H1 (cell line): ENCODE results near the gene IQGAP3.

Experiments used
- CREB1 ChIP-seq: IDR thresholded peaks from 2 replicates; pipeline ENCODE4 v1.6.1; 2012; ENCODE audit warnings: inconsistent platforms
- CTBP2 ChIP-seq: IDR thresholded peaks from 2 replicates; pipeline ENCODE4 v1.7.0; 2011; ENCODE audit warnings: borderline replicate concordance, mild to moderate bottlenecking, moderate library complexity, mixed read lengths, low read length; ENCODE audit not compliant: insufficient read depth, insufficient read length
- CTCF ChIP-seq, 3 experiments: IDR thresholded peaks; 1 replicate in 2 of 3; 2 replicates in 1 of 3; pipeline versions ENCODE4 v1.5.1 to v1.6.1; 2011; ENCODE audit warnings: low read length in 3 of 3, mild to moderate bottlenecking in 3 of 3, inconsistent platforms in 2 of 3, low read depth in 1 of 3, moderate library complexity in 1 of 3; ENCODE audit not compliant: insufficient read depth in 1 of 3; ENCODE audit errors: control extremely low read depth in 1 of 3
- EP300 ChIP-seq, 2 experiments: IDR thresholded peaks; 1 replicate in 1 of 2; 2 replicates in 1 of 2; pipeline ENCODE4 v1.6.1; 2011 to 2012; ENCODE audit warnings: low read depth in 2 of 2, low read length in 2 of 2, mild to moderate bottlenecking in 2 of 2, borderline replicate concordance in 1 of 2, inconsistent platforms in 1 of 2, moderate library complexity in 1 of 2
- GABPA ChIP-seq: IDR thresholded peaks from 2 replicates; pipeline ENCODE4 v1.6.1; 2011; ENCODE audit warnings: mild to moderate bottlenecking, low read length, moderate library complexity, borderline replicate concordance; ENCODE audit not compliant: insufficient read depth
- GTF2F1 ChIP-seq: IDR thresholded peaks from 2 replicates; pipeline ENCODE4 v1.6.1; 2012; ENCODE audit warnings: low read depth, low read length, improper control_type of control experiment, borderline replicate concordance
- POLR2A ChIP-seq, 2 experiments: IDR thresholded peaks; 1 replicate in 1 of 2; 2 replicates in 1 of 2; pipeline ENCODE4 v1.6.1; 2011; ENCODE audit warnings: low read depth in 2 of 2, low read length in 2 of 2, mild to moderate bottlenecking in 2 of 2; ENCODE audit errors: control extremely low read depth in 1 of 2
- POLR2AphosphoS5 ChIP-seq: IDR thresholded peaks from 2 replicates; pipeline ENCODE4 v1.6.1; 2011; ENCODE audit warnings: low read depth, low read length
- RNF2 ChIP-seq: fragments of 200-900, 300-1000 bp; sonication (generic); IDR thresholded peaks from 2 replicates; pipeline ENCODE4 v1.7.1; 2016; ENCODE audit warnings: borderline replicate concordance, low read depth, mild to moderate bottlenecking, antibody characterized with exemption, low read length; ENCODE audit not compliant: poor library complexity, severe bottlenecking; ENCODE audit errors: missing control alignments
- SIN3A ChIP-seq, 2 experiments: IDR thresholded peaks in 1 of 2; conservative IDR thresholded peaks in 1 of 2; 2 replicates each; pipeline ENCODE4 v1.6.1; 2011 to 2012; ENCODE audit warnings: low read length in 2 of 2, improper control_type of control experiment in 1 of 2, low read depth in 1 of 2, mild to moderate bottlenecking in 1 of 2
- SP1 ChIP-seq: IDR thresholded peaks from 2 replicates; pipeline ENCODE4 v1.6.1; 2011; ENCODE audit warnings: low read depth, low read length
- TCF12 ChIP-seq: IDR thresholded peaks from 2 replicates; pipeline ENCODE4 v1.6.1; 2011; ENCODE audit warnings: low read depth, mild to moderate bottlenecking, low read length
- ZNF274 ChIP-seq: IDR thresholded peaks from 2 replicates; pipeline ENCODE4 v1.7.0; 2012; ENCODE audit warnings: low read length, borderline replicate concordance; ENCODE audit errors: extremely low read depth
- TF ChIP-seq, protein P1 (sequence below): IDR thresholded peaks from 2 replicates; pipeline ENCODE4 v1.6.1; 2012; ENCODE audit warnings: inconsistent platforms

DNA sequence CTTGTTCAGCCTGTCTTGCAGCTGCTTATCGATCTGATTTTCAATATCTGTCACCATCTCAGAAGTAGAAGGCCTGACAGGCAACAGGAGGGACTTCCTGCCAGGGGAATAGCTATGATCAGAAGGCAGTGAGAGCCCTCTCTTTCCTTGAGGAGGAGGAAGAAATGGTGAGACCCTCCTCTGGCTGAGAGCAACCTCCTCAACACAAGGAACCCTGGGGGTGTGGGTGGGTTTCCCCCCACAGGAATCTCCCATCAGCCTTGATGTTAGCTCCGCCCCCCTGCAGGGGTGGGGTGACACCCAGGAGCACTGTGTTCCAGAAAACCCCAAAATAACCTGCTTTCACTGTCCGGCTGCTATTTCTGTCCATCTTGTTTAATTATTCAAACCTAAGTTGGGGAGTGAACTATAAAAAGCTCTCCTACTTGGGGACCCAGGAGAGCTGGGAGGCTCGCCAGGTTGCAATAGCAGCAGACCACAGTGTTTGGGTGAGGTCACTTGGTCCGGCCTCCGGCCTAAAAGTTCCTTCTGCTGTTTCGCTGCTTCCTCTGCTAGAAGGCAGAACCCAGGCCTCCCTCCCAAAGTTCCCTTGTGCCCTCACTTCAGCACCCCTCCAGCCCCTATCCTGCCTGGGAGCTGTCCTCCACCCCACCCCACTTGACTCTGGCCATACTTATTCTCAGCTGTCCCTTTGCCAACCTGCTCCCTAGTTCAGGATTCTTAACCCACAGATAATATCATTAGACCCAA lies 64.0 kb downstream of the IQGAP3 start:
- TF ChIP-seq GTF2F1 (no peak), CTBP2 (no peak), EP300 (IDR thresholded peaks at IDR 0.05; ENCODE audit: borderline replicate concordance in 1 of 2, low read depth in 2 of 2, low read length in 2 of 2) (no peak), CTCF (IDR thresholded peaks at IDR 0.05; ENCODE audit: control extremely low read depth in 1 of 3, insufficient read depth in 1 of 3, low read depth in 1 of 3, low read length in 3 of 3) (no peak), SIN3A (conservative IDR thresholded peaks at IDR 0.05 in 1 of 2, IDR thresholded peaks at IDR 0.05 in 1 of 2; ENCODE audit: low read depth in 1 of 2, low read length in 2 of 2) (no peak), TCF12 (no peak), ZNF274 (no peak), RNF2 (no peak), POLR2A (IDR thresholded peaks at IDR 0.05; ENCODE audit: control extremely low read depth in 1 of 2, low read depth in 2 of 2, low read length in 2 of 2) (no peak), POLR2AphosphoS5 (no peak), SP1 (no peak), CREB1 (no peak), GABPA (no peak)
- TF ChIP-seq, protein P1, sequence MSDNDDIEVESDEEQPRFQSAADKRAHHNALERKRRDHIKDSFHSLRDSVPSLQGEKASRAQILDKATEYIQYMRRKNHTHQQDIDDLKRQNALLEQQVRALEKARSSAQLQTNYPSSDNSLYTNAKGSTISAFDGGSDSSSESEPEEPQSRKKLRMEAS, result no peak
